Measurements from ENCODE around the gene SLC1A1. TPM values are rescaled to one million over a fixed set of nuclear protein-coding genes. Genes with fewer than 3 reads are reported as not detected.

The SLC1A1 gene
- total RNA-seq, 4 donors from 2014 or later: 48.4 to 56.7 (median 49.7) TPM

DNA sequence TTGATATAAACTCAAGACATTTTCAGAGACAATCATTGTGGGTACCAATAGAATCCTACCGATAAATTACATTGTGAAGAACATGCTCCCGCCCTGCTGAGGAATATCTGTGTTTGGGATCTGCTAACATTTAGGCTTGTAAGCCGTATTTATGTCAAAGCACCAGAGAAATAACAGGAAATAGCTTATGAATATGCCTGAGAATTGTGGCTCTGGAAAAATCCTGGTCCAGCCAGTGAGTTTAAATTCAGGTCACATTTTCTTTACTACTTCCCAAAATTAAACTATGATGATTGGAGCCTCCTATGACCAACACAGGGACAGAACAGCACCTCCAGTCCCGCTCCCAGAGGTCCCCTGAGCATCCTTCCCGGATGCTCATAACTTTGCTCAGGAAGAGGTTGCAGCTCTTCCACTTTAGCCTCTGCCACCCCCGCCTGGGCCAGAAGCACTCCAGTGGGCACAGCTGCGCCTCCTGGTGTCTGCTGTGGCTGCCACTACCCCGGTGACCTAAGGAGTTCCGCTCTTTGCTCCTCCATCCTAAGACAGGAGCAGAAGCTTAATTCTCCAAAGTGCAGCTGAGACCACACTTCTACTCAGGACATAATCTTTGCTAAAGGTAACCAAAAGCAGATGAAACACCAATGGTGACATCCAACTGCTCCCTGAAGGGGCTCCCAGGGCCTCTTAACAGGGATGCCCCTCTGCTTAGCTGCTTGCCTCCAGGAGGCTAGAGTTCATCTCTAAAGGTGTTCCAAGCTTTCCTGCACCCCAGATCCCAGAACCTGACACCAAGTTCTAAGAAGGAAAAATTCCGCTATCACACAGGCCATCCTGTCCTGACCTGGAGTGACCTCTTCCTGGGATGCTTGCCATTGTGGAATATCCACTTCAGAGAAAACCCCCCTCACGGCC is 58.8 kb downstream of the SLC1A1 start:
- Histone ChIP-seq H3K4me3 (replicated peaks in 1 of 3) (no peak overlapping the region), H3K36me3 (no peaks in the 10 kb centered on the region), H3K9me3 (no peaks in the 10 kb centered on the region), H3K27me3 (no peaks in the 10 kb centered on the region), H3K27ac (peak overlapping the region in 1 of 3 donors; percentile 62), H3K4me1 (peaks cover 22 to 45% of the 10 kb centered on the region in 2 donors)
- DNase-seq: no peak
- WGBS, 2 donors: 76 to 77% methylated on average over 11 of the region's 11 CpGs
- intact Hi-C loops (cut with DNase I): no loop called here
- TF ChIP-seq POLR2A (IDR thresholded peaks at IDR 0.05): no peak
- TF ChIP-seq, protein P1, sequence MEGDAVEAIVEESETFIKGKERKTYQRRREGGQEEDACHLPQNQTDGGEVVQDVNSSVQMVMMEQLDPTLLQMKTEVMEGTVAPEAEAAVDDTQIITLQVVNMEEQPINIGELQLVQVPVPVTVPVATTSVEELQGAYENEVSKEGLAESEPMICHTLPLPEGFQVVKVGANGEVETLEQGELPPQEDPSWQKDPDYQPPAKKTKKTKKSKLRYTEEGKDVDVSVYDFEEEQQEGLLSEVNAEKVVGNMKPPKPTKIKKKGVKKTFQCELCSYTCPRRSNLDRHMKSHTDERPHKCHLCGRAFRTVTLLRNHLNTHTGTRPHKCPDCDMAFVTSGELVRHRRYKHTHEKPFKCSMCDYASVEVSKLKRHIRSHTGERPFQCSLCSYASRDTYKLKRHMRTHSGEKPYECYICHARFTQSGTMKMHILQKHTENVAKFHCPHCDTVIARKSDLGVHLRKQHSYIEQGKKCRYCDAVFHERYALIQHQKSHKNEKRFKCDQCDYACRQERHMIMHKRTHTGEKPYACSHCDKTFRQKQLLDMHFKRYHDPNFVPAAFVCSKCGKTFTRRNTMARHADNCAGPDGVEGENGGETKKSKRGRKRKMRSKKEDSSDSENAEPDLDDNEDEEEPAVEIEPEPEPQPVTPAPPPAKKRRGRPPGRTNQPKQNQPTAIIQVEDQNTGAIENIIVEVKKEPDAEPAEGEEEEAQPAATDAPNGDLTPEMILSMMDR (IDR thresholded peaks at IDR 0.05): peak in 1 of 6 experiments; percentile 14

DNA sequence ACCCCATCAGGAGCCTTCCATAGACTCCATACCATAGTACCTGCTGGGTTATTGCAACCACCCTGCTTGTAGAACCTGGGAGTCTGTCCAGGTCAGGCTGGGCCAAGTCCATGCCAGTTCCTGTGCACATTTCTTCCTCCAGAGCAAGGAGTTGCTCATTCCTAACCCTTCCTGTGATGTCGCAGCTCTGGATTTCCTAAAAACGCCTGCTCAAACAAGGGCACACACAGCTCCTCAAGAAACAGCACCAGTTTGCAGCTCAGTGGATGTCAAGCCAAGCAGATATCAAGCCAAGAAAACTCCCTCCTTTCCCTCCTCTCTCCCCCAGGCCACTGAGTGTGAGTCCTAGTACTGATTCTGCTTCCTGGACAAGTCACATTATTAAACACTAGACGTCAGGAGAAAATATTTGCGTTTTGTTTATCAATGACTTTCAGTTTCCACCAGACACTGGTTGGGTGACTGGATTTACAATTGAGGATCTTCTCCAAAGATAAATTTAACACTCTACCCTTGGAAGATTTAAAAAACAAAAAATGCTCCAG is 59.6 kb downstream of the SLC1A1 start:
- no peak for DNase-seq
- TF ChIP-seq, protein P1 (IDR thresholded peaks at IDR 0.05): no peak
- no peak for TF ChIP-seq POLR2A (IDR thresholded peaks at IDR 0.05)
- intact Hi-C loops (cut with DNase I): no loop called here
- no peaks in the 10 kb centered on the region for H3K27me3 ChIP-seq
- no peaks in the 10 kb centered on the region for H3K9me3 ChIP-seq
- H3K4me3 ChIP-seq (replicated peaks in 1 of 3): no peak overlapping the region
- peak overlapping the region in 2 of 3 donors; percentile 42 to 62 for H3K27ac ChIP-seq
- no peaks in the 10 kb centered on the region for H3K36me3 ChIP-seq
- WGBS, 2 donors: 76 to 83% methylated on average over 4 of the region's 4 CpGs
- H3K4me1 ChIP-seq: peaks cover 29 to 52% of the 10 kb centered on the region in 2 donors

- peak overlapping the region in 1 of 3 donors; percentile 62 for H3K27ac ChIP-seq
- 57 to 71% methylated on average over 4 of the region's 4 CpGs for WGBS, 2 donors
These were observed 60.7 kb downstream of the SLC1A1 start for GRCh38 chr9:4550777-4551484.

DNA sequence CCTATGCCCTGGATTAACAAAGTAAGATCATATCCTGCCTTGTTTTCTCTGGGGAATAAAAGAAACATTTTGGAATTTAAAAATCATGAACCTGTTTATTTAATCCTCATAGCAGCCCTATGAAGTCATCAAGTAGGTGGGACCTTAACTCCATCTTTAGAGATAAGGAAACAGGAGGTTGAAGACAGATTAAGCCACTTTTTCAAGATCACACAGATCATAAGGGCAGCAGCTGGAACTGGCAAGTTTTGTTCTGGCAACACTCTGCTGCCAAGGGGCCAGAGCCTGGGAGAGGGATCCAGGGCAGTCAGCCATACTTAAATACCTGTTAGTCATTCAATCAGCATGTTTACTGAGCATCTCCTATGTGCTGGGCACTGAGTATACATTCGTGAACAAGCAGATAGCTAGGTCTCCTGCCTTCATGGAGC is 63.7 kb downstream of the SLC1A1 start:
- Histone ChIP-seq H3K27me3 (no peaks in the 10 kb centered on the region), H3K4me1 (peaks cover 38 to 53% of the 10 kb centered on the region in 2 donors), H3K27ac (peak overlapping the region; percentile 54 to 83 (median 71)), H3K36me3 (no peaks in the 10 kb centered on the region), H3K9me3 (no peaks in the 10 kb centered on the region), H3K4me3 (replicated peaks in 1 of 3) (no peak overlapping the region)
- peak; percentile 50 to 66 for DNase-seq
- TF ChIP-seq POLR2A (IDR thresholded peaks at IDR 0.05): no peak
- TF ChIP-seq, protein P1 (IDR thresholded peaks at IDR 0.05): no peak
- WGBS, 2 donors: 58 to 68% methylated on average over 1 of the region's 1 CpG
- intact Hi-C loops (cut with DNase I): no loop called here

More at GRCh38 chr9:4550777-4551484, 60.7 kb downstream of the SLC1A1 start:
- no peaks in the 10 kb centered on the region for H3K9me3 ChIP-seq
- H3K4me1 ChIP-seq: peaks cover 38 to 63% of the 10 kb centered on the region in 2 donors
- TF ChIP-seq, protein P1 (IDR thresholded peaks at IDR 0.05): no peak
- no peak for TF ChIP-seq POLR2A (IDR thresholded peaks at IDR 0.05)
- no peak overlapping the region for H3K4me3 ChIP-seq (replicated peaks in 1 of 3)
- H3K27me3 ChIP-seq: no peaks in the 10 kb centered on the region
- no peaks in the 10 kb centered on the region for H3K36me3 ChIP-seq
- intact Hi-C loops (cut with DNase I): no loop called here
- no peak for DNase-seq
